RWPE1 (cell line): ENCODE data around the gene EFNA1.
A peak's percentile ranks its signal among the peaks of the same experiment; 100 is the strongest.

ENCODE experiments used
- CTCF ChIA-PET: fragments of 350-600 bp; sonication (Branson Sonifier 250); formaldehyde crosslinking; extraction: SDS; loops from one replicate; lab custom pipeline; 2021; lab: Yijun Ruan, JAX
- POLR2A ChIA-PET: fragments of 400-600 bp; formaldehyde crosslinking; extraction: SDS; loops from one replicate; lab custom pipeline; 2020; ENCODE audit warnings: antibody characterized with exemption; ENCODE audit not compliant: low non-redundant PET; lab: Yijun Ruan, JAX
- DNase-seq: peaks from one replicate; pipeline ENCODE4 v3.0.0; 2012; ENCODE audit warnings: low spot score
- H3K27ac ChIP-seq: fragments of 450-650 bp; 2 replicates; pipeline ENCODE4 v1.5.1; 2017
- TF ChIP-seq, protein P1 (sequence below): fragments of 450-650 bp; conservative IDR thresholded peaks from 2 replicates; pipeline ENCODE4 v1.5.1; 2017; ENCODE audit warnings: low read depth, mild to moderate bottlenecking

The EFNA1 gene

DNA sequence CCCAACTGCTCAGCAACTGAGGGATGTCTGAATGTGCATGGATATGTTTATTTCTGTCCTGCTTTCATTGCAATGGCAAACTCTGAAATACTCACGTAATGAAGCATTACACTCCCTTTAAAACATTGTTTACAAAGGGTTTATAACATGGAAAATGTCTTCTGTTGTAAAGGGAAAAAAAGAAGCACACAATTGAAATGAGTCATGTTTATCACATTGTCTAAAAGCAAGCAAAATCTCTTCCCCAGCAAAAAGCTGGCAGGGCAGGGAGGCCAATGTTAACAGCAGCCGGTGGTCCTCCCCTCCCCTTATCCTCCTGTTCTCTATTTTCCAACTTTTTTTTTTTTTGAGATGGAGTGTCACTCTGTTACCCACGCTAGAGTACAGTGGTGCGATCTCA lies 3.9 kb upstream of the EFNA1 start:
- DNase-seq: no peak
- ChIA-PET CTCF (interaction anchor here (0.7 to 2.2 kb wide), 4 partner anchors 33 to 70 kb away, joined by 3 to 10 read pairs (median 6); no protein-coding TSS in a partner anchor), POLR2A (interaction anchor here (0.6 to 3.5 kb wide), 2 partner anchors 12 to 15 kb away, joined by 3 to 14 read pairs; partner anchors contain the start of gene SLC50A1)
- peak overlapping the region; percentile 98 for H3K27ac ChIP-seq
- TF ChIP-seq, protein P1, sequence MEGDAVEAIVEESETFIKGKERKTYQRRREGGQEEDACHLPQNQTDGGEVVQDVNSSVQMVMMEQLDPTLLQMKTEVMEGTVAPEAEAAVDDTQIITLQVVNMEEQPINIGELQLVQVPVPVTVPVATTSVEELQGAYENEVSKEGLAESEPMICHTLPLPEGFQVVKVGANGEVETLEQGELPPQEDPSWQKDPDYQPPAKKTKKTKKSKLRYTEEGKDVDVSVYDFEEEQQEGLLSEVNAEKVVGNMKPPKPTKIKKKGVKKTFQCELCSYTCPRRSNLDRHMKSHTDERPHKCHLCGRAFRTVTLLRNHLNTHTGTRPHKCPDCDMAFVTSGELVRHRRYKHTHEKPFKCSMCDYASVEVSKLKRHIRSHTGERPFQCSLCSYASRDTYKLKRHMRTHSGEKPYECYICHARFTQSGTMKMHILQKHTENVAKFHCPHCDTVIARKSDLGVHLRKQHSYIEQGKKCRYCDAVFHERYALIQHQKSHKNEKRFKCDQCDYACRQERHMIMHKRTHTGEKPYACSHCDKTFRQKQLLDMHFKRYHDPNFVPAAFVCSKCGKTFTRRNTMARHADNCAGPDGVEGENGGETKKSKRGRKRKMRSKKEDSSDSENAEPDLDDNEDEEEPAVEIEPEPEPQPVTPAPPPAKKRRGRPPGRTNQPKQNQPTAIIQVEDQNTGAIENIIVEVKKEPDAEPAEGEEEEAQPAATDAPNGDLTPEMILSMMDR: no peak

DNA sequence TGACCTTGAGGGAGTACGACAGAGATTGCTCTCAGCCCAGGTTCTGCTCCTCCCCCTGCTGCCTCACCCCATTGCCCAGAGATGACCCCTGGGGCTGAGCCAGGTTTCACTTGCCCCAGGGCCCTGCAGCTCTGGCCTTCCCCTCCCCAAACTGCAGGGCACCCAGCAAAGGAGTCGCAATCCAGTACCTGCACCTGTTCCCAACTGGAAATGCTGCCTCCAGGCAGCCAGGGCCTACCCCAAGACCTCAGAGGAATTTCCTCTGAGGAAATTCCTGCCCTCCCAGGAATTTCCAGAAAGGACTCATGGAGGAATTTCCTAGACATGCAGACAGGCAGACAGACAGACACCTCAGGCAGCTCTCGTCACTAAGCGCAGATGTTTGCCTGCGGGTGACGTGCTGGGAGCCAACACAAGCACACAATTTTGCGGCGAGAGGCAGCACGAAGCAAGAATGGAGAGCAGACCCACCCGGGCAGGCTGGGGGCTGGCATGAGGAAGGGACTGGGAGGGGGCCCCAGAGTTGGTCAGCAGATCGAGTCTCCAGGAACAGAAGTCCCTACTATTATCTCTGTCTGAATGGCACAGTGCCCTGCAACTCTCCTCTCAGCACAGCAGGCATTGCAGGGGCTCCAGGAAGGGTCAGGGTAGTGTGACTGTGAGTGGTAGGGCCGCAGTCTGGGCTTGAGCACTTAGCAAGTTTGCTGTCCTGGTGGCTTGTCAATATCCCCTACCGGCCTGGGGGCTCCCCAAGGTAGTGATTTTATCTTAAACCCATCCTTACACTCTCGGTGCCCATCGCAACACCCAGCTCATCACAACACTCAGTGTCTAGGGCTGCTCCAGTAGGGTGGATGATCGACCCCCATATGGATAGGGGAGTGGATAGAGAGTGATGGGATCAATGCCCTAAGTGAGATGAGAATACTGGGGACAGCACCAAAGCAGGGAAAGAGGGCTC lies 2.9 kb upstream of the EFNA1 start:
- peak; percentile 79 for DNase-seq
- H3K27ac ChIP-seq: peak overlapping the region; percentile 98
- POLR2A ChIA-PET: interaction anchor here (3.5 kb wide), 1 partner anchor 11 kb away, joined by 14 read pairs; the partner anchor contains the start of gene SLC50A1
- TF ChIP-seq, protein P1: no peak
- CTCF ChIA-PET: interaction anchor here (0.8 to 2.2 kb wide), 5 partner anchors 34 to 69 kb away, joined by 3 to 10 read pairs (median 5); partner anchors contain the start of gene KRTCAP2

DNA sequence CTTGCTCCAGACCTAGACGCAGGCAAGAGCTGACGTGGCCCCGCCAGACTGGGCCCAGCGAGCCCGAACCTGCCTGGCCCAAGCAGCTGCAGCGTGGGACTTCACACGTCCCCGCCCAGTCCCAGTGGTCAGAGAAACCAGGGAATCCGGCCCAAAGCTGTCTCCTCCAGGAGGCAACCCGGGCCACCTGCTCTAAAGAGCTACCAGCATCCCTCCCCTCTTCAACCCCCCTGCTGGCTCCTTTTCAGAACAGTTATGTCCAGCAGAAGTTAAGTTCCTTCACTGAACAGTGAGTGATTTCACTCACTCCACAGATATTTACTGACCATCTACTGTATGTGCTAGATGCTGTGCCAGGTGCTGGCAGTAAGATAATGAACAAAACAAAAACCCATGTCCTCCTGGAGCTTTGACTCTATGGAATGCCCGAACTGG lies 2.1 kb upstream of the EFNA1 start:
- CTCF ChIA-PET: interaction anchor here (0.6 to 2.2 kb wide), 5 partner anchors 34 to 129 kb away, joined by 3 to 10 read pairs (median 3); partner anchors contain the start of gene KRTCAP2
- POLR2A ChIA-PET: interaction anchor here (3.5 kb wide), 1 partner anchor 10 kb away, joined by 14 read pairs; the partner anchor contains the start of gene SLC50A1
- peak overlapping the region; percentile 98 for H3K27ac ChIP-seq
- peak; percentile 61 for DNase-seq
- TF ChIP-seq, protein P1: no peak

DNA sequence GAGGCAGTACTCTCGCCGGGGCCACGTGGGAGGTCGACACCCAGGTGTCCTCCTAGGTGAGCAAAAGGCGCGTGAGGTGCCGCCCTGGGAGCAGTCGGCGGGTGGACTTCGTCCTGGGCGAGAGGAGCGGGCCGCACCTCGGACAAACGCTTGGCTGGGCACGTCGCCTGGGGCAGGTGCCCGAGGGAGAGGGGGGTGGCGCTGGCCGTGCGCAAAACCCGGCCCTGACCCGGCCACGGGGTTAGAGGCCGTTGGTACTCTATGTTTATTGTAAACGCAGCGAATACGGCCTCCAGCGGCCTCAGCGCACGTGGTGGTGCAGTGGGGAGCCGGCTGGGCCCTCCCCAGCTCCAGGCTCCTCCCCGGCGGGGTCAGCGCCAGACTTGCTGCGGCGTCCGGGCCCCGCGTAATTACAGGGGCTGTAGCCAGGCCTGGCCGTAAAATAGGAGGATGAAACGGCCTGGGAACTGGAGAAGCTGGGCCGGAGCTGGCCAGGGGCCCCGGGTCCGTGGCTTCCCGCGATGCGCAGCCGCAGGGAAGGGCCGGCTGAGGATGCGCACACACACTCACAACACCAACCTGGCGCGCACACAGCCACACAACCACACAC lies 1.6 kb upstream of the EFNA1 start:
- ChIA-PET POLR2A (interaction anchor here (3.5 kb wide), 1 partner anchor 10 kb away, joined by 14 read pairs; the partner anchor contains the start of gene SLC50A1), CTCF (interaction anchor here (0.6 to 1.5 kb wide), 4 partner anchors 35 to 130 kb away, joined by 3 to 5 read pairs (median 3); partner anchors contain the start of gene KRTCAP2)
- TF ChIP-seq, protein P1: no peak
- no peak for DNase-seq
- peak overlapping the region; percentile 98 for H3K27ac ChIP-seq

DNA sequence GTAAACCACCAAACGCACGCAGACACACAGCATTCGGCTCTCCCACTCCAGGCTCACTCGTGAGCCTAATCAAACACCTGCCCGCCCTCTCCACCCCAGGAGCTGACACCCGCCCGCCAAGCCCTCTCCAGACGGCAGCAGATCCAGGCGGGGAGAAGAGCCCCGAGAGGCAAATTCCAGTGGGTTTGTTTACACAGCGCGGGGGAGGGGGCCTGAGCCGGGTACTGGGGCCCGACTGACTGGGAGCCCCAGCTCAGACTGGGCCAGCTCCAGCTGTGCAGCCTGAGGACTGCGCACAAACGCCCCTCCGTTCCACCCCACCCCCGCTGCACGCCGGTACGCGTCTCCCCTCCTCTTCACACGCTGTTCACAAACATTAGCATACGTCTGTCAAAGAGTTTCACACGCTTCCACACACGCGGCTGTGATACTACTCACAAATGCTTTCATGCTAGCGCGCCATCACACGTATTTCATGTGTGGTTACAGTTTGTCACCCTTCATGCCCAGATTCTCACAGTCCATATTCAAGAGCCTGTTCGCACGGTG lies 1.0 kb upstream of the EFNA1 start:
- DNase-seq: no peak
- ChIA-PET CTCF (interaction anchor here (0.6 to 1.1 kb wide), 2 partner anchors 35 to 37 kb away, joined by 3 read pairs; no protein-coding TSS in a partner anchor), POLR2A (interaction anchor here (3.5 kb wide), 1 partner anchor 9 kb away, joined by 14 read pairs; the partner anchor contains the start of gene SLC50A1)
- TF ChIP-seq, protein P1: no peak
- H3K27ac ChIP-seq: peak overlapping the region; percentile 98
